ENCODE results near the gene CLEC16A.

DNA sequence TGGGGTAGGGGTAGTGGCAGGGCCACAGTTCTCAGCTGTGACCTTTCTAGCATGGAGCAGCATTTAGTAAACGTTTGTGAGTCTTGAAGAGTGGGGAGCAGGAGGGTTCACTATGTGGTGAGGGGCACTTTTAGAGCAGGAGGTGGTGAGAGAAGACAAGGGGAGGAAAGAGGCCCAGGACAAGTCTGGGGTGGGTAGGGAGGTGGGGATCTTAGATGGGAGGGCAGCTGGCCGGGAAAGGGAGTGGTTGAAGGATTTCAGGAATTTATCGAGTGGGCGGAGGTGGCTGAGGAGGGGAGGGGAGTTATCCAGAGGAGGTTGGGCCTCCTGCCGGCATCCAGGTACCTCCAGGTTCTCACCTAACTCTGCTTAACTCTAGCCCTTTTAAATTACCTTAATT, 1.9 kb downstream of the CLEC16A start:
- TF ChIP-seq POLR2A (IDR thresholded peaks at IDR 0.05; ENCODE audit: low read length) (no peak), GATA1 (IDR thresholded peaks at IDR 0.05; ENCODE audit: low read depth, low read length) (no peak)
